MM.1S (cell line): ENCODE results near the gene NFKB1.

Experiments used
- CTCF ChIP-seq: fragments of 300-600 bp; sonication (generic); IDR thresholded peaks from 2 replicates; pipeline ENCODE4 v1.5.1; 2016; ENCODE audit warnings: antibody characterized with exemption, low read length, mixed read lengths
- EZH2 ChIP-seq: fragments of 300-600 bp; sonication (generic); optimal IDR thresholded peaks from 2 replicates; pipeline ENCODE3; 2017; ENCODE audit warnings: low read depth, mild to moderate bottlenecking, antibody characterized with exemption, low read length, mixed read lengths

DNA sequence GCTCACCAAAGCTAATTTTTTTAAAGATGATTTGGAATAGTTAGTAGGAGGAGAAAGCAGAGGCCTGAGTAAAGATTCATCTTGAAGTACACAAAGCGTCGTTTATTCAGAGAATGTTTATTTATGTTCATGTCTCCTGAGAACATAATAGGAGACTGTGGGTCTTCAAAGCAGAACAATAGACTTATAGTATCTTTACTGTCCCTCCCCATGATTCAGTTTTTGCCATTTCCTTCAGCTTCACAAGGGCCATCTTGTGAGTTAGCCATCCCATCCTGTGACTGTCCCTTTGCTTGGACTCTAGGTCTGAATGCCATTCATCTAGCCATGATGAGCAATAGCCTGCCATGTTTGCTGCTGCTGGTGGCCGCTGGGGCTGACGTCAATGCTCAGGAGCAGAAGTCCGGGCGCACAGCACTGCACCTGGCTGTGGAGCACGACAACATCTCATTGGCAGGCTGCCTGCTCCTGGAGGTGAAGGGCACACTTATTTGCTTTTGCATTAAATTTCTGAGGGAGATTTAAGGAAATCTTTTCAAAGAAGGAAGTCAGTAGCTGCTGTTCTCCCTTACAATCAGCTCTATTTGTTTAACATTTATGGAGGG lies 105.8 kb downstream of the NFKB1 start:
- no peak for TF ChIP-seq CTCF
- no peak for TF ChIP-seq EZH2
